A673 (cell line): ENCODE data around the gene CNTROB.

Experiments
- EZH2 ChIP-seq: fragments of 200-600 bp; sonication (generic); IDR thresholded peaks from 2 replicates; pipeline ENCODE4 v1.6.1; 2017; ENCODE audit warnings: borderline replicate concordance, low read depth, mild to moderate bottlenecking, mixed read lengths, antibody characterized with exemption, low read length; ENCODE audit not compliant: poor library complexity, severe bottlenecking
- TF ChIP-seq, protein P1 (sequence below): fragments of 300-800, 200-600 bp; sonication (generic); conservative IDR thresholded peaks from 2 replicates; pipeline ENCODE4 v1.5.1; 2017; ENCODE audit warnings: low read depth, mild to moderate bottlenecking, antibody characterized with exemption, low read length, moderate library complexity, mixed read lengths

- TF ChIP-seq EZH2: no peak
- TF ChIP-seq, protein P1, sequence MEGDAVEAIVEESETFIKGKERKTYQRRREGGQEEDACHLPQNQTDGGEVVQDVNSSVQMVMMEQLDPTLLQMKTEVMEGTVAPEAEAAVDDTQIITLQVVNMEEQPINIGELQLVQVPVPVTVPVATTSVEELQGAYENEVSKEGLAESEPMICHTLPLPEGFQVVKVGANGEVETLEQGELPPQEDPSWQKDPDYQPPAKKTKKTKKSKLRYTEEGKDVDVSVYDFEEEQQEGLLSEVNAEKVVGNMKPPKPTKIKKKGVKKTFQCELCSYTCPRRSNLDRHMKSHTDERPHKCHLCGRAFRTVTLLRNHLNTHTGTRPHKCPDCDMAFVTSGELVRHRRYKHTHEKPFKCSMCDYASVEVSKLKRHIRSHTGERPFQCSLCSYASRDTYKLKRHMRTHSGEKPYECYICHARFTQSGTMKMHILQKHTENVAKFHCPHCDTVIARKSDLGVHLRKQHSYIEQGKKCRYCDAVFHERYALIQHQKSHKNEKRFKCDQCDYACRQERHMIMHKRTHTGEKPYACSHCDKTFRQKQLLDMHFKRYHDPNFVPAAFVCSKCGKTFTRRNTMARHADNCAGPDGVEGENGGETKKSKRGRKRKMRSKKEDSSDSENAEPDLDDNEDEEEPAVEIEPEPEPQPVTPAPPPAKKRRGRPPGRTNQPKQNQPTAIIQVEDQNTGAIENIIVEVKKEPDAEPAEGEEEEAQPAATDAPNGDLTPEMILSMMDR: no peak
These were observed 49.4 kb upstream of the CNTROB start for GRCh38 chr17:7882629-7883028.
